Measurements from ENCODE around the gene NRIP3. TPM values are rescaled to one million over a fixed set of nuclear protein-coding genes. Genes with fewer than 3 reads are reported as not detected.
A peak's percentile ranks its signal among the peaks of the same experiment; 100 is the strongest.

Gene NRIP3
- total RNA-seq, 1 donor from 2014 or later = 2.7 TPM

DNA sequence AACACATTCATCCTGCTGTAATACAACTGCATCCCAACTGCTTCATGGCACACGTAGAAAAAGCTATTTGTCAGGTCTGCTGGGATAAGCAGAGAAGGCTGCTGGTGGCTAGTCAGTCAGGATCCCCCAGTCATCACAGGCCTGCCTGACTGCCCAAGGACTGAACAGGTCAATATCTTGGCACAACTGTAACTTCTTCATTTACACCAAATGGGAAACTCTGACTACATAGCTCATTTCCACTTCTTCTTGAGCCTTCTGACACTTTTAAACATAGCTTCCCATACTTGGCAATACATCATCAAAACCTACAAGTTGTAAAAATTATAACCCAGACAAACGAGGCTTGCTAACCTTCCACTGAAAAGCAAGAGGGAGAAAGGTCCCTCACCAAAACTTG is 42.4 kb downstream of the NRIP3 start:
- peaks cover 15% of the 10 kb centered on the region for H3K4me1 Mint-ChIP-seq (ENCODE audit: low read depth, unreplicated experiment)
- DNase-seq = no peak
- H3K27me3 Mint-ChIP-seq (ENCODE audit: unreplicated experiment) = peaks cover 3% of the 10 kb centered on the region
- no peak overlapping the region for H3K4me3 Mint-ChIP-seq (ENCODE audit: unreplicated experiment)
- no peaks in the 10 kb centered on the region for H3K36me3 Mint-ChIP-seq (ENCODE audit: unreplicated experiment)
- TF ChIP-seq, protein P1, sequence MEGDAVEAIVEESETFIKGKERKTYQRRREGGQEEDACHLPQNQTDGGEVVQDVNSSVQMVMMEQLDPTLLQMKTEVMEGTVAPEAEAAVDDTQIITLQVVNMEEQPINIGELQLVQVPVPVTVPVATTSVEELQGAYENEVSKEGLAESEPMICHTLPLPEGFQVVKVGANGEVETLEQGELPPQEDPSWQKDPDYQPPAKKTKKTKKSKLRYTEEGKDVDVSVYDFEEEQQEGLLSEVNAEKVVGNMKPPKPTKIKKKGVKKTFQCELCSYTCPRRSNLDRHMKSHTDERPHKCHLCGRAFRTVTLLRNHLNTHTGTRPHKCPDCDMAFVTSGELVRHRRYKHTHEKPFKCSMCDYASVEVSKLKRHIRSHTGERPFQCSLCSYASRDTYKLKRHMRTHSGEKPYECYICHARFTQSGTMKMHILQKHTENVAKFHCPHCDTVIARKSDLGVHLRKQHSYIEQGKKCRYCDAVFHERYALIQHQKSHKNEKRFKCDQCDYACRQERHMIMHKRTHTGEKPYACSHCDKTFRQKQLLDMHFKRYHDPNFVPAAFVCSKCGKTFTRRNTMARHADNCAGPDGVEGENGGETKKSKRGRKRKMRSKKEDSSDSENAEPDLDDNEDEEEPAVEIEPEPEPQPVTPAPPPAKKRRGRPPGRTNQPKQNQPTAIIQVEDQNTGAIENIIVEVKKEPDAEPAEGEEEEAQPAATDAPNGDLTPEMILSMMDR (IDR thresholded peaks at IDR 0.05; ENCODE audit: partially characterized antibody, unreplicated experiment) = no peak
- no peak overlapping the region for H3K27ac Mint-ChIP-seq (ENCODE audit: unreplicated experiment)
- peaks cover 6% of the 10 kb centered on the region for H3K9me3 Mint-ChIP-seq (ENCODE audit: unreplicated experiment)

DNA sequence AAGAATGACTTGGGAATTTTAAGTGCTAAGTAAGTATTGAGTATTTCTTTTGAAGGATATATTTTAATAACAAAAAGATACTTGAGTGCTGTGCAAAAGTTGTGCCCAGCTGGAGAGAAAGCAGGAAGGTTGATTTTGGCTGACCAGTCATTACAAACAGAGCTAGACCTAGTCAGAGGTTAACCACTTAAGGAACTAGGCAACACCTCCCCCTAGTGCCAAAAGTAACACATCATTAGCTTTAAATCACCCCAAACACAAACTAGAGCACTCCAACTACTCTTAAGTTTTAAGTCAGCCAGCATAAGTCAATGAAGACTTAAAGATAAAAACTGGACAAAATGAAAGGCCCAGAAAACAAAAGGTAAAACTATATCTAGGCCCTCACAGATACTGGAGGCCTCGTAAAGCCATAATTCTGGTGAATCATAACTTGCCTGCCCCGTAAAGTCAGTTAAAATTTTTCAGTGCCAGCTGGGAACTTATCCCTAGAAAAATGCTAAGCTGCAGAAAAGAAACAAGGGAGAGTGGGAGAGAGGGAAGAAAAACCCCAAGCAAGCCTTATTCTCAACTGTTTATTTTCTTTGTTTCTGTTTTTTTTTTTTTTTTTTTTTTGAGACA is 44.1 kb downstream of the NRIP3 start:
- peaks cover 3% of the 10 kb centered on the region for H3K27me3 Mint-ChIP-seq (ENCODE audit: unreplicated experiment)
- no peak for DNase-seq
- H3K4me3 Mint-ChIP-seq (ENCODE audit: unreplicated experiment) = no peak overlapping the region
- TF ChIP-seq, protein P1 (IDR thresholded peaks at IDR 0.05; ENCODE audit: partially characterized antibody, unreplicated experiment) = peak; percentile 45
- peaks cover 6% of the 10 kb centered on the region for H3K9me3 Mint-ChIP-seq (ENCODE audit: unreplicated experiment)
- peaks cover 9% of the 10 kb centered on the region for H3K4me1 Mint-ChIP-seq (ENCODE audit: low read depth, unreplicated experiment)
- H3K27ac Mint-ChIP-seq (ENCODE audit: unreplicated experiment) = no peak overlapping the region
- no peaks in the 10 kb centered on the region for H3K36me3 Mint-ChIP-seq (ENCODE audit: unreplicated experiment)

DNA sequence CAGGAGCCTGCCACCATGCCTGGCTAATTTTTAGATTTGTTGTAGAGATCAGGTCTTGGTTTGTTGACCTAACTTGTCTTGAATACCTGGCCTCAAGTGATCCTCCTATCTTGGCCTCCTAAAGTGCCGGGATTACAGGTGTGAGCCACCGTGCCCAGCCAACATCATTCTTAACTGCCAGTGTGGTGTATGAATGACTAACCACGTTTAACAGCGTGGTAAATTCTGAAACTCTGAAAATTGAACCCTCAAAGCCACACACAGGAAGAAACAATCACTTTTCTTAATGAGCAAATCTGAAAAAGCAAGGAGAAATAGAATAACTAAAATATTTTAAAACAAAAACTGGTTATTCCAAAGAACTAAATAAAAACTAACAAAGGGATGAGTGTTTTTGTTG is 46.9 kb downstream of the NRIP3 start:
- no peaks in the 10 kb centered on the region for H3K27me3 Mint-ChIP-seq (ENCODE audit: unreplicated experiment)
- H3K4me1 Mint-ChIP-seq (ENCODE audit: low read depth, unreplicated experiment) = no peaks in the 10 kb centered on the region
- no peak overlapping the region for H3K4me3 Mint-ChIP-seq (ENCODE audit: unreplicated experiment)
- H3K36me3 Mint-ChIP-seq (ENCODE audit: unreplicated experiment) = no peaks in the 10 kb centered on the region
- TF ChIP-seq, protein P1 (IDR thresholded peaks at IDR 0.05; ENCODE audit: partially characterized antibody, unreplicated experiment) = no peak
- no peak overlapping the region for H3K27ac Mint-ChIP-seq (ENCODE audit: unreplicated experiment)
- peaks cover 1% of the 10 kb centered on the region for H3K9me3 Mint-ChIP-seq (ENCODE audit: unreplicated experiment)
- DNase-seq = no peak

DNA sequence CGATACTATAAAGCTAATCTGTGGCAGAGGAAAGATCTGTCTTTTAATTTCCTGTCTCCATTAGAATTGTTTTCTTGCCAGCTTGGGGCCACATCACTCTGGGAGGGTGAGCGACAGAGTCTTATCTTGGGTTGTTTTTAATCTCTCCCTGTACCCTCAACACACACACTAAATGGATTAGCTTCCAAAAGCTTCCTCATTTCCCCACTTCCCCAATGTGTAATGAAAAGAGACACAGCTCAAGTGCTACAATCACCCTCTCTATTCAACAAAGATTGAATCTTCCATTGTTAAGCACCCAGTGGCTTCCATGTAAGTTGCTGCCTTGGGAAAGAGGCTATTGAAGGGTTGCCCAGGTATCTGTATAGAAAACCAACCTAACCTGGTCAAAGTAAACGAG is 54.9 kb downstream of the NRIP3 start:
- Mint-ChIP-seq H3K4me3 (ENCODE audit: unreplicated experiment) (no peak overlapping the region), H3K4me1 (ENCODE audit: low read depth, unreplicated experiment) (no peaks in the 10 kb centered on the region), H3K36me3 (ENCODE audit: unreplicated experiment) (no peaks in the 10 kb centered on the region), H3K27me3 (ENCODE audit: unreplicated experiment) (peaks cover 2% of the 10 kb centered on the region), H3K27ac (ENCODE audit: unreplicated experiment) (no peak overlapping the region), H3K9me3 (ENCODE audit: unreplicated experiment) (no peaks in the 10 kb centered on the region)
- TF ChIP-seq, protein P1 (IDR thresholded peaks at IDR 0.05; ENCODE audit: partially characterized antibody, unreplicated experiment) = no peak
- no peak for DNase-seq

DNA sequence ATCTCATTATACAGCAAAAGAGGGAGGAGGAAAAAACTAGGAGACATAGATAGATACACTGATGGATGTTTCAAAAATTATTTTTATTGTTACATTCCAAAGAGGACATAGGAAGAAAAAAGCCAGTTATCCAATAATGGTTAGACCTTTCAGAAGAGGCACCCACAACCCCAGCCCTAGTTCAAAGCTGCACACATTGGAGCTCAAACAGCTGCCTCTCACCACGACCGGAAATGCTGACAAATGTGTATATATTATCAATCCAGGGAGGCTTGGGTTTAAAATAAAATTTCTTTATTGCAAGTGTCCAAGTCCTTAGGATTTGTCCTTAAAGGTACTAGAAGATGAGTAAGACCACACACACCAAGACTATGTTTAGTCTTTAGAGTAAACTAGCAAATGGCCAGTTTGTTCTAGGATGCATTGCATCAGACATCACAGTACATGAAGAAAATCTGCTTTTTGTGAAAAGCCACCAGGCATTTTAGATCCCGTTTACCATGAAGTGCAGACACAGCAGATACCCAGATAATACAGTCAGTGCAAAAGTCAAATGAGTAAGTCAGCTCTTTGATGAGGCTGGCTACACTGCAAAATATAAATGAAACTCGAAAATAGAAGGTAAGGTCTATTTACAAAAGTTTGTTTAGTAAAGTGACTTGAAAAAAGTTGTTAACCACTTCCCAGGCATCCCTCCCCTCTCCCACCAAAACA is 56.4 kb downstream of the NRIP3 start:
- TF ChIP-seq, protein P1 (IDR thresholded peaks at IDR 0.05; ENCODE audit: partially characterized antibody, unreplicated experiment) = no peak
- H3K27me3 Mint-ChIP-seq (ENCODE audit: unreplicated experiment) = peaks cover 2% of the 10 kb centered on the region
- H3K4me3 Mint-ChIP-seq (ENCODE audit: unreplicated experiment) = no peak overlapping the region
- no peaks in the 10 kb centered on the region for H3K4me1 Mint-ChIP-seq (ENCODE audit: low read depth, unreplicated experiment)
- H3K36me3 Mint-ChIP-seq (ENCODE audit: unreplicated experiment) = no peaks in the 10 kb centered on the region
- no peak overlapping the region for H3K27ac Mint-ChIP-seq (ENCODE audit: unreplicated experiment)
- no peak for DNase-seq
- no peaks in the 10 kb centered on the region for H3K9me3 Mint-ChIP-seq (ENCODE audit: unreplicated experiment)

All from glutamatergic neuron (in vitro differentiated cells).